NCI-H1436 (cell line): ENCODE results near the gene TMEM92.
"Not testable (repeated sequence)": the region's sequence is repeated elsewhere in the genome, so short reads cannot be mapped to it uniquely, and the experiment has no call there.

Experiments used
- DNase-seq: peaks from one replicate; lab custom pipeline; 2025; lab: John Stamatoyannopoulos, UW

TMEM92 gene

DNA sequence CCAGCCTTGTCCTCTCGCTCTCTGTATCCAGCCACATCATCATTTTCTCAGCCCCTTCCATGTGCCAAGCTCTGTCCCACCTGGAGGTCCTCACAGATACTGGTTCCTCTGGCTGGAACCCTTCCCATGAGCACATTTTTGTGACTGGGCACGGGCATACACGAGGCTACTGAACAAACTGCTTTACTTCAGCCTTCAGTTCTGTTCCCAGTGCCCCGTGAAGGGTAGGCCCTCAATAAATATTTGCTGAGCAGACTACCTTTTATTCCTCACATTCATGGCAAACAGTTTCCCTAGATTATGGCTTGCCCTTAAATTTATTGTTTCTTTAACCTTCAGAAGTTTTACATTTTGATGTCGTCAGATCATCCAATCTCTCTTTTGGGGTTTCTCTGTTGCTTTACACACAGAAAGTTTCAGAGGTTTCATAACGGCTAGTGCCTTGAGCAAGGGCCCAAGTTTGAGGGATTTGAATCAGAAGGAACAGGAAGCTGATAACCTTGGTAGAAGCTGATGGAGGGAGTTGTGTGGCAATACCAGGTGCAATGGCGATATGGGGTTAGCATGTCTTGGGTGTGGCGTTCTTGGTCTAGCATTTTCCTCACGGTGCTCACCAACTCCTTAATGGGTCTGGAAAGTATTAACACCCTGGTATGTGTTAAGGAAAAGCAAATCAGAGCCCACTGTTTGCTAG lies 27.8 kb downstream of the TMEM92 start:
- no peak for DNase-seq

DNA sequence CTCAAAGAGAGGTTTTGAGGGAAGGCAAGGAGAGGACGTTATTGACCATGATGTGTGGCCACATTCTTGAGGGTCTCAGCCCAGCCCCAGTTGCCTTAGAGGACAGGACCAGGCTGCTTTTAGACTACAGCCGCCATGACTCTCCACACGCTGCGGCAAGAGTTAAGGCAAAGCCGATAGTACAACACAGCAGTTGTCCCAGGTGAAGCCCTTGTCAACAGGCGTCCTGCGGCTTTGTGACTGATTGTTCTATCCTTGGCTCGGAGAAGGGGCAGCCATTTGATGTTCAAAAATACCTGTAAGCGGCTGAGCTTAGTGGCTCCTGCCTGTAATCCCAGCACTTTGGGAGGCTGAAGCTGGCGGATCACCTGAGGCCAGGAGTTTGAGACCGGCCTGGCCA lies 28.8 kb downstream of the TMEM92 start:
- DNase-seq = no peak

DNA sequence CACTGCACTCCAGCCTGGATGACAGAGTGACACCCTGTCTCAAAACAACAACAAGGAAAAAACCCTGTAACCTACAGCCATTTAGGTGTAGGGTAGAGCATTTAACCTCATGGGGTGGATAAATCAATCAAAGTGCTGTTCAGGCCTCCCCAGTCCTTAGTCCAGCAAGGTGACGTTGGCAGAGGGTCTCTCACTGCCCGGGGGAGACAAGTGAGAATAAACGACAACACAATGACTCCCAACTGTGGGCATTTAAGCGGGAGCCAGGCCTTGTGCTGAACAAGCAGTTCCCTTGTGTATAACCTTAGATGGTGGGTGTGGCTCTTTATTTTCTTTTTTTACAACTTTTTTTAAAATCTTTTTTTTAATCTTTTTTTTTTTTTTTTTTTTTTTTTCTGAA lies 29.3 kb downstream of the TMEM92 start:
- no peak for DNase-seq

DNA sequence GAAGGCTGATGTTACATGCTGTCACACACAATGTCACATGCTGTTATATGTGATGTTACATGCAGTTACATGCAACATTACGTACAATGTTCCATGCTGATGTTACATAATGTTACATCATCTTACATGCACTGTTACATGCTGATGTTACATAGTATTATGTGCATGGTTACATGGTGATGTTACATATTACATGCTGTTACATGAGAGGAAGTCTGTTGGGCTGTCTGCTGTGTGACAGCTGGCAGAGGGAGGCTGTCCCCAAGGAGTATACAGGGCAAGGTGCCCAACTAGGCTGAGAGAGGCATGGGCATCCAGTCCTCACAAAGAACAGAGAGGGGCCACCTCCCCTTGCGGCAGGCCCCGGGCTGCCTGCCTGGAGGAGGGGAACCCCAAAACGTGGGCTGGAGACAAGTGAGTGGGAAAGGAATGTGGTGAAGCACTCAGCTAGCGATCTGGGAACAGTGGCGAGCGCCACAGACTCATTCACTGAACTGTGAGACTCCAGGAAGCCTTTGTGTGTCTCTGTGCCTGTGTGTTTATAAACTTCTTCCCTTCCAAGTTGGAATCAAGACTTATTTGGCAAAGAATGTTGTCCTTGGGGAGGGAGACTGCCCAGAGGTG lies 30.6 kb downstream of the TMEM92 start:
- DNase-seq = no peak

DNA sequence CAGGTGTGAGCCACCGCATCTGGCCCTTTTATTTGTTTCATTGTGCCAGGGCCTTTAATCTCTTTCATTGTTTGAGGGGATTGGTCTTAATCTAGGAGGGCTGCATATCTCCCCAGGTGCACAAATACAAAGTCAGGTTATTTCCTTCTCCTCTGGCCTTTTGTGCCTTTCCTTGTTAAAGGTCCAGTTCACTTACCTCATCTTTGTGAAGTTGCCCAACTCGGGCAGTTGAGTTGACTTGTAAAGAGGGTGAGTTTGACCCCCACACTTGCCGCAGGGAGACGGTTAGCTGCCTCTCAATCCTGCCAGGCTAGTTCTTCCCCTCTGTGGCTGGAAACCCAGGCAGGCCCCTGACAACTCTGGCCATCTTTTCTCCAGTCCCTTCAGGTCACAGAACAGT lies 33.4 kb downstream of the TMEM92 start:
- DNase-seq = no peak

DNA sequence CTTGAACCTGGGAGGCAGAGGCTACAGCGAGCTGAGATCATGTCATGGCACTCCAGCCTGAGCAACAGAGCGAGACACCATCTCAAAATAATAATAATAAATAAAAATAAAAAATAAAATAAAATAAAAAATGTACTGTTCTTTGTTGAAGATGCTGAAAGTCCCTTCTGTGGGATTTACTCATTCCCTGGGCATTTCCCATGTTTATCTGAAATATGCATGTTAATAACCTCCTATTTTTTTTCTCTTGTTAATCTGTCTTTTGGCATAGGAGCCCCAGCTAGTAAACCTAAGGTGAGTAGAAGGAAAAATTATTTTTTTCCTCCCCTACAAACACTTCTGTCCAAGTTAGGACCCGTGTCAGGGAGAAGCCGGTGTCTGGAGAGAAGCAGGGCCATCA lies 34.4 kb downstream of the TMEM92 start:
- DNase-seq = no peak

DNA sequence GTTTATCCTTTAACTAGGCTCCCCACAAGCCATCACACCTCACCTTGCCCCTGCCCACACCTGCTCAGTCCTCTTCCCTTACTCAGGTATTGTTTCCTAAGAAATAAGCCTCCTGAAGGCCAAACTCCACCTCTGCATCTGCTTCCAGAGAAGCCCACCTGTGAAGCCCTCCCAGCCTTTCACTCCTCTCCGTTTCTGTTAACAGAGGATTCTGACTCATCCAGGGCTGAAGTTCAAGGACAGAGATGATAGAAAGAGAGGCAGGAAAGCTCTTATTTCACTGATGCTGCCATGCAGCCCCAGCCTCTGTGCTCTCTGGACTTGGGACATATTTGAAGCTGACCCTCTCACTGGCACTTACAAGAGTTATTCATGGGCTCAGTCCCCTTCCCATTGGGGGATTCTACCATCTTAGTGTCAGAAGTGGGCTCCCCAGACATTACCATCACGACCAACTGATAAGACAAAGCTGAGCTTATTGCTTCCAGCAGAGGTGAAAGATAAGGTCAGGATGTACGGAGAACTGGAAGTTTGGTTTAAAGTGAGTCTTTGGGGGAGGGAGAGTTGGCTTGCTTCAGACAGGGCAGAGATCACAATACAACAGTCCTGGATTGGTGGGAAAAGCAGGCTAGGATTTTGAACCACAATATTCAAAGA lies 36.3 kb downstream of the TMEM92 start:
- no peak for DNase-seq

DNA sequence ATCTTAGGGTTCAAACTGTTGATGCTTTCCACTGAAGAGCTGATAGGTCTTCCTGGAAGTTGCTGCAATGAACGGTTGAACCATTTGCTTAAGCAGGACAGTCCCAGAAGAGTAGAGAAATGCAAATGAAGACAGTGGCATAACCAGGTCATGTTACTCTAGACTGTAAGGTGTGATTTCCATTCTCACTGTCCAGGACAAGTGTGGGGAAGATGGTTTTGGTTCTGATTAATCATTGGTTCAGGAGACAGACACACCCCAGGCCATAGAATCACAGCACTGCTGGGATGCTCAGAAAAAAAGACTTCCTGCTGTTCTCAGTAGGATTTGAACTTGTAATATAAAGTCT lies 36.8 kb downstream of the TMEM92 start:
- no peak for DNase-seq

DNA sequence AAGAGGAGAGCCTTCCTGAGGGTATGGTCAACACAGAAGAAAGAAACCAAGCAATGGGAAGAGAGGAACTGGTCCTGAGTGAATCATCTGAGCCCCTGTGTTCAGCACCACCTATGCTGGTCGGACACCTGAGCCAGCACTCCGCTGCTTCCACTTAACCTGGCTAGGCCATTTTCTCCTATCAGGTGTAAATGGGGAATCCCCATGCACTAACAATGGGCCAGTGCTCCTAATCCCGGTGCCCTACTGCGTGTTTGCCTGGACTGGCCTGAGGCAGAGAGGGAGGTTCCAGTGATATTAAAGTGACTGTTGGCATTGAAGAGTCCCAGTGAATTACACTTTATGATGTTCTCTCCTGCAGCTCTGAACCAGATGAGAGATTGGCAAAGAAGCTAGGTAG lies 37.2 kb downstream of the TMEM92 start:
- DNase-seq = no peak

DNA sequence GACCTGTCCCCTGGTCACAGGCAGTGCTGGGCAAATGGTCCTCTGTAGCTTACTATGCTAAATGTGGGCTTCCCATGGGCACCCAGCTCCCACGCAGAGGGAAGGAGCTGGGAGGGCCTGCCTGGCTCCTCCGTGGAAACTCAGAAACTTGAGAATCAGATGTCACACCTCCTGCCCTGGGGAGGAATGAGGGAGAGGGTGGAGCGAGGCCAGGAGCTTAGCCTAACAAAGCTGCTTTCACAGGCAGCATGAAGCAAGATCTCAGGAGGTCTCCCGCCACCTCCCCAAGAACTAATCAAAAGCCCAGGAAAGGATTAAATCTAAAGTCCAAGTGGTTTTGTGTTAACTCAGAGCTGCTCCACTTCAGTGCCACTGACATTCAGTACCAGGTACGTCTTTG lies 38.0 kb downstream of the TMEM92 start:
- no peak for DNase-seq

DNA sequence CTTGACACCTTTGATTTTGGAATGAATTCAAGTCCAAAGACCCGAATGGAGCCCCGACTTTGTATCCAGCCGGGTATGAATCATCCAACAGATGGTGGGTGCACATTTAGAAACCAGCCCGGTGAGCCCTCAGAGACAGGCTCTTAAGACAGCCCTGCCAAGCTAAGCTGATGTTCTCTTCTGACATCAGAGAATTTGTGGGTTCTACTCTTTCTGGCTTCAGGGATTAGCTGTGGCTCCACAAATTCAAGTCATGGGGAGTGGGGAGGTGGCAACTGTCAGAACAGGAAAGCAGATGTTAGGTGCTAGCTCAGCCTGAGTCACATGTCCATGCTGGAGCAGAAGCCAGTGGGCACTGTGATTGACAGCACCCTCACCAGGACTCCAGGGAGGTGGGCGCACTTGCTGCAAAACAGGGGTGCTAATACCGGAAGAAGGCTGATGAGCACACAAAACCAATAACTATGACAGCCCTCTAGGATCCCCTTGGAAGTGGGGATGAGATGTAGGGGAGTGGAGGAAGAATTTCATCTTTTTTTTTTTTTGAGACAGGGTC lies 40.3 kb downstream of the TMEM92 start:
- DNase-seq = no peak

DNA sequence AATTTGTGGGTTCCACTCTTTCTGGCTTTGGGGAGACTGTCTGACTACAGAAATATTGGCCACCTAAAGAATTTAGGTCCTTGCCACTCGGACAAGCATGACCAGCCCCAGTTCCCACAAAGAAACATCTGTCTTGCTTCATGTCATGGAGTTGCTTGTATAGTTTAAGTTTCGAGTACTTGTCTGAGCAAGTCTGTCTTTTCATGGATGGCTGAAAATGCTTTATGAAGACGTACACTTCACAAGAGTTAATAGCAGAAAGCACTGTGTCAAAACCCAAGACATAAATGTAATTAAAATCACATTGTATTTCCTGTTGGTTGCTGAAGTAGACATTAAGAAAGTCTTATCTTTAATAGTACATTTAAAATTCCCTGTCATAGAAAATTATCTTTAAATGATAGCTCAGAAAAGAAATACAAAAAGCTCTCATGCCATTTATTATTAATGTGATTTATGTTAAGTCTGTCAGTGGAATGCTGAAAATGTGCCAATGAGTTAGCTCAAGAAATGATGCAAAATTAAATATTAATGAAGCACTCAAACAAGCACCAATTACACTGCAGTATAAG lies 41.8 kb downstream of the TMEM92 start:
- DNase-seq = no peak

DNA sequence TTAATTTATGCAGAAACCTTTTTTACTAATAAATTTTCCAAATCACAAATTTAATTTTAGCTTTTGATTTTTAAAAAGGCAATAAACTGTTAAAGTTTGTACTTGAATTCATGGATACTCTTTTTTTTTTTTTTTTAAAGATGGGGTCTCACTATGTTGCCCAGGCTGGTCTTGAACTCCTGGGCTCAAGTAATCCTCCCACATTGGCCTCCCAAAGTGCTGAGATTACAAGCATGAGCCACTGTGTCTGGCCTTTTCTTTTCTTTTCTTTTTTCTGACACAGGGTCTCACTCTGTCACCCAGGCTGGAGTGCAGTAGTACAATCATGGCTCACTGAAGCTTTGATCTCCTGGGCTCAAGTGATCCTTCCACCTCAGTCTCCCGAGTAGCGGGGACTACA lies 42.4 kb downstream of the TMEM92 start:
- DNase-seq = not testable (repeated sequence)

DNA sequence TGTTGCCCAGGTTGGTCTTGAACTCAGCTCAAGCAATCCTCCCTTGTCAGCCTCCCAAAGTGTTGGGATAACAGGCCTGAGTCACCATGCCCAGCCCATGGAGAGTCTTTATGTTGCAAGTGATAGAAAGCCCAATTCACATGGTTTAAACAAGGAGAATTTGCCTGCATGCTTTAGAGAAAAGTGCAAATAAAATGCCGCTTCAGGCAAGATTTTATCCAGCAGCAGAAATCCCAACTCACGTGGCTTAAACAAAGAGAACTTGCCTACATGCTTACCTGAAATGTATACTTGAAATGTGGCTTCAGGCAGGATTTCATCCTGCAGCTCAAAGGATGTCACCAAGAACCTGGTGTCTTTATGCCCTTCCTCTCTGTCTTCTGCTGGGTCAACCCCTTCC lies 42.9 kb downstream of the TMEM92 start:
- DNase-seq = no peak

DNA sequence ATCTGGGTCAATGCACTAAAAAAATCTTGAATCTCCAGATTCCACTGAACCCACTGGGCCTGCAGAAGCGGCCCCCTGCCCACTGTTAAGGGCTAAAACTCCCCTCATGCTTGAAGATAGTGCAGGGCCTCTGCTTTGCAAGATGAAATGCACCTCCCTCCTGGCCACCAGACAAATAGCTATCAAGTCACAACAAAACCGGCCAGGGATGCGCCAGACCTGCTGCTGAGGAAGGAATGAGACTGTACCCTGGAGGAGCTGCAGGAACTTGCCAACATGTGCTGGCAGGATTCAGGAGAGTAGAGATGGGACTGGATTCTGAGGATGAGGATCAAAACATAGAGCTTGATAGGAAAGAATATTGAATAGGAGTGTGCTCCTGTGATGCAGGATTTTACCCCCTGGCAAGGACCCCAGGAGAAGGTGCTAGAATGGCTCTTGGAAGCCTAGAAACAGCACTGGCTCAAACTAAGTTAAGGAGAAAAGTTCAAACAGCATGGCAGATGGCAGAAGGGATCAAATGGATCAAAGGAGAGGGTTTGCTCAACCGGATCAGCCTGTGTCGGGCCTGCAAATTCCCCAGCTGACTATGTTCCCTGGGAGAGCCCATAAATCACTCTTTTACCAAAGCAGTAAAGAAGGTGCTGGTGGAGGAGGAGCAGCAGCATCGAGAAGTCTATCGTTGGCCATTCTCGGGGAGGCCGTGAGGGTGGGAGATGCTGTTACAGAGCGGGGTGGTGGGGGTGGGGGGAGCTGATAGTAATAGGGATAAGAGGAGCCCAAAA lies 44.4 kb downstream of the TMEM92 start:
- DNase-seq = no peak

DNA sequence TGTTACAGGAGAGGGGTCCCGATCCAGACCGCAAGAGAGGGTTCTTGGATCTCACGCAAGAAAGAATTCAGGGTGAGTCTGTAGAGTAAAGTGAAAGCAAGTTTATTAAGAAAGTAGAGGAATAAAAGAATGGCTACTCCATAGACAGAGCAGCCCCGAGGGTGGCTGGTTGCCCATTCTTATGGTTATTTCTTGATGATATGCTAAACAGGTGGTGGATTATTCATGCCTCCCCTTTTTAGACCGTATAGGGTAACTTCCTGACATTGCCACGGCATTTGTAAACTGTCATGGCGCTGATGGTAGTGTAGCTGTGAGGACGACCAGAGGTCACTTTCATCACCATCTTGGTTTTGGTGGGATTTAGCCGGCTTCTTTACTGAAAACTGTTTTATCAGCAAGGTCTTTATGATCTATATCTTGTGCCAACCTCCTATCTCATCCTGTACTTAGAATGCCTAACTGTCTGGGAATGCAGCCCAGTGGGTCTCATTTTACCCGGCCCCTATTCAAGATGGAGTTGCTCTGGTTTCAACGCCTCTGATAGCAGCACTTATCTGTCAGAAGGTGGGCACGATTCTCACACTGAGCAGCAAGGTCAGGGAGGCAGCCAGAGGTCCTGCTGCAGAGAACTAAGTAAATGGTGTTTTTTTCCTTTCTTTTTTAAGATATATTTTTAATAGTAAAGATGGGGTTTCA lies 45.2 kb downstream of the TMEM92 start:
- DNase-seq = no peak

DNA sequence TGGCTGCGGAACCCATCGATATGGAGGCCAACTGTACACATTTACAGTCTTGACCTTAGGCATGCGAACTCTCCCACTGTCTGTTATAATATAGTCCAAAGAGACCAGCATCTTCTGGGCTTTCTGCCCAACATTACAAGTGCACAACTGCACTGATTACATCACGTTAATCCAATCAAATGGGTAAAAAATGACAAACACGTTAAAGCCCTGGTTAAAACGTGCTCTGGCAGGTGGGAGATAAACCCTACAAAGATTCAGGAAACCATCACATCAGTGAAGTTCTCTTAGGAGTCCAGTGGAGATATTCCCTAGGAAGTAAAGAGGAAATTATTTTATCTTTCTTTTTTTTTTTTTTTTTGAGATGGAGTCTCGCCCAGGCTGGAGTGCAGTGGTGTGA lies 48.0 kb downstream of the TMEM92 start:
- no peak for DNase-seq

DNA sequence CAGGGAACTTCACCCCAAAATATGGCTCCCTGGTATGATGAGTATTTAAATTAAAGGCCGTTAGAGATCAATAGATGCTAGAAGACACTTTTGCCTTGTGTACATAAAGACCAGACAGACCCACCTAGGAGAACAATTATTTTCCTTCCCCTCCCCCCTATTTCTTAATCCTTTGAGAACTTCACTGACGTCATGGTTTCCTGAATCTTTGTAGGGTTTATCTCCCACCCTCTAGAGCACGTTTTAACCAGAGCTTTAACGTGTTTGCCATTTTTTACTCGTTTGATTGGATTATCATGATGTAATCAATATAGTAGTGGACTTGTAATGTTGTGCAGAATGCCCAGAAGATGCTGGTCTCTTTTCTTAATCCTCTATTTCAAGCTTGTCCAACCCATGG lies 48.8 kb downstream of the TMEM92 start:
- DNase-seq = no peak

DNA sequence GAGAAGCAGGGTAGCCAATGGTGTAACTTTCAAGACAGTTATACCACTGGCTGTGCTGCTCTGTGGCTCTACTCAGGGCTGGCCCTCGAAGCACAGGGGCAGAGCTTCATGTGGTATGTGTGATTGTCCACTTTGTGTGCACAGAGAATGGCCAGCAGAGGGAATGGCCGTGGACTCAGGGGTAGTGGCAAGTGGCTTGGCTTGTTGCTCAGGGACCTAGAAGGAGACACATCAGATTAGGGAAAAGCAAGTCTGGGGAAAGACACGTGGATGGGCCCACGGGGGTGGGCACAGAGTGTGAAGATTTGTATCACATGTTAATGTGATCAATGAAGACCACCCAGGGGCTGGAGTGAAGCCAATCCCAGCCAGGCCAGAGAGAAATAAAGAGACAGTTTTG lies 51.6 kb downstream of the TMEM92 start:
- no peak for DNase-seq

DNA sequence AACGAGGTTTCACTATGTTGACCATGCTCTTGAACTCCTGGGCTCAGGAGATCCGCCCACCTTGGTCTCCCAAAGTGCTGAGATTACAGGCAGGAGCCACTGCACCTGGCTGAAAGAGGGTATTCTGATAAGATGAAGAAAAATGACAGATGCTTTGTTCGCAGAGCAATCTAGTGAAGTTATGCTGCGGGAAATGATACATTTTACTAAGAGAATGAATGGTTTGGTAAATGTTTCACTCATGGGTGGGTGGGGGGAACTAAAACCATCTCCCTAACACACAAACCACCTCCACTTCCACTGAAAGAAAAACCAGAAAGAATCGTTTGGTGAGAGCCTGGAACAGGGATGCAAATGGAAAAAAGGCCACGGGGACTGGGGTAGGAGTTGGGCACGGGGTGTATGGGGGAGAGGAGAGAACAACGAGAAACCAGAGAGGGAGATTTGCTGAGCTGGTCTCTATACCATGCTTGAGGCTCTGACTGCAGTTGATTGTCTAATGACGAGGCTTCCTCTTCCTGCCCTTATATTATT lies 52.6 kb downstream of the TMEM92 start:
- no peak for DNase-seq
